Stimulated activated CD8-positive, alpha-beta memory T cell treated with anti-CD3 and anti-CD28 coated beads, Interleukin-12 subunit alpha, Interleukin-12 subunit beta, amount 100 ng/mL, for 4 hours (primary cell): ENCODE data around the gene OR52A1.
"Not testable (repeated sequence)": the region's sequence is repeated elsewhere in the genome, so short reads cannot be mapped to it uniquely, and the experiment has no call there.

Experiments
- DNase-seq: peaks from one replicate; pipeline ENCODE4 v3.0.0-alpha.2; 2020; ENCODE audit warnings: low read depth

OR52A1 gene

GRCh38 chr11:5154657-5155056, at the start of gene OR52A1:
Gene OR52A1, minus strand, starts transcription at chr11:5154757. Its CDS starts 2,388 bp downstream, at chr11:5152369.
- no peak for DNase-seq

DNA sequence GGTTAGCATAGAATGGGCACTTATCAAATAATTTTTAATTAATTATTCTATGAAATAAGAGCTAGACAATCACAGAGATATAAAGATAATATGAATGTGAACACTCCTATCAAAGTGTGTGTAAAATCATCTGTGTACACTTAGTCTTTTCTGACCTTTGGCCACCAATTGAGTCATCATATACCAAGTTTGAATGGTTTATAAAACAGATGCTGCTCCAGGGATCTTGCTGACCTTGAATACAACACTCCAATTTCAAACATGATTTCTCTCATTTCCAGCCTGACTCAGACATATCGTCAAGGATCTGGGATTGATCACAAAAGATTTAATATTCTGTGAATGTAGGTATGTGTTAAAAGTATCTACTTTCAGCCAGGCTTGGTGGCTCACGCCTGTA, 48.8 kb upstream of the OR52A1 start:
- no peak for DNase-seq

DNA sequence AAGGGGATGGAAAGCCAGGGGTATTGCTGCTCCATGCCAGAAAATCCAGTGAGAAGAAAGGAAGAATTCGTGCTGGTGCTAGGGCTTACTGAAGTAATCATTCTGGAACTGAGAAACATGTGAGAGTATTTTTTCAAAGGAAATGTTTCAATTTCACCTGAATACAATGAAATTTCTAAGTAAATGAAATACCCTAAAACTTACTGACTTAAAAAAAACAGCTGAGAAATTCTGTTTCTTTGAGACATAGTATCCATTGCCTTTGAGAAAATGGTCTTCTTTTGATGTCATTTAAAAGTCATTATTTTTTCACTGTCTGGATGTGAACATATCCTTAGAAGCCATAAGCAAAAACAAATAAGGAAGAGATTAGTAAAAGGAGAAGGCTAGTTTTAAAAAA, 46.0 kb upstream of the OR52A1 start, which contains the start of gene OR51V1:
Gene OR51V1 (minus strand): TSS at position 101 of the 400 bp plus-strand sequence. CDS start 0 bp downstream, at position 101.
- no peak for DNase-seq

GRCh38 chr11:5198285-5198684, 43.7 kb upstream of the OR52A1 start:
- DNase-seq: no peak

- no peak for DNase-seq
Observed at GRCh38 chr11:5197536-5197935, 43.0 kb upstream of the OR52A1 start.

DNA sequence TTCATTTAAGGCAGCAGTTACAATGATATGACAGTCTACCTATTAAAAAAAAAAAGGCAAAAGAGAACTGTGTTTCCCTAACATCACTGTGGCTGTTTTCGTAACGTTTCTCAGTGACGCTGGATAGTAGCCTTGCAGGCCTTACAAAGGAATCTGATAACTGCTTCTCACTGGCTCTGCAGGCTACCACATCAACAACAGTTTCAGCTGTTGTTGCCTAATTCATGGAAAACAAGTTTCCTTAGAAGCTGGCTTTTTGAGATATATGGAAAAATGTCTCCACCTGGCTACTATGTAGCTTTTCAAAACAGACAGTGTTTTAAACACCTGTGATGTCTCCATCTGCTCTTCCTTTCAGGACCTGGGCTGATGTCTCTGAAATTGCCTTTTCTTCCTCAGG, 42.2 kb upstream of the OR52A1 start:
- DNase-seq: no peak

DNA sequence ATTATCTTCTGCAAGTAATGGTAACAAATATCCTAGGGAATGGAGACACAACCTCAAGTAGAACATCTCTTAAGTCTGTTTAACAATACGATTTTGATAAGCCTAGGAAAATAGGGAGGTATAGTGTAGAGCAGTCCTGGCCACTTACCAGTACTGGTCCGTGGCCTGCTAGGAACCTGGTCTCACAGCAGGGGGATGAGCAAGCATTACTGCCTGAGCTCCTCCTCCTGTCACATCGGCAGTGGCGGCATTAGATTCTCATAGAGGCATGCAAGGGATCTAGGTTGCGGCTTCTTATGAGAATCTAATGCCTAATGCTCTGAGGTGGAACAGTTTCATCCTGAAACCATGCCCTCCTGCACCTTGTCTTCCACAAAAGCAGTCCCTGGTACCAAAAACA, 41.5 kb upstream of the OR52A1 start:
- no peak for DNase-seq

DNA sequence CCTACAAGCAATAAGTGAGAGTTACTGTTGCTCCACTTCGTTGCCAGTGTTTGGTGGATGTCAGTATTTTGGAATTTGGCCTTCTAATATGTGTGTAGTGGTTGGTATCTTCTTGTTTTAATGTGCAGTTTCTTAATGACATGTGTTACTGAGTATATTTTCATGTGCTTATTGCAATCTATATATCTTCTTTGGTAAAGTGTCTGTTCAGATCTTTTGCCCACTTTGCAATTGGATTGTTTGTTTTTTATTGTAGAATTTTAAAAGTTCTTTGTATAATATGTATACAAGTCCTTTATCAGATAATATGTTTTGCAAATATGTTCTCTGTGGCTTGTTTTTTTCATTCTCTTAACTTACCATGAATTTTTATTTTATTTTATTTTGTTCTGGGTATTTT, 38.2 kb upstream of the OR52A1 start:
- DNase-seq: no peak

DNA sequence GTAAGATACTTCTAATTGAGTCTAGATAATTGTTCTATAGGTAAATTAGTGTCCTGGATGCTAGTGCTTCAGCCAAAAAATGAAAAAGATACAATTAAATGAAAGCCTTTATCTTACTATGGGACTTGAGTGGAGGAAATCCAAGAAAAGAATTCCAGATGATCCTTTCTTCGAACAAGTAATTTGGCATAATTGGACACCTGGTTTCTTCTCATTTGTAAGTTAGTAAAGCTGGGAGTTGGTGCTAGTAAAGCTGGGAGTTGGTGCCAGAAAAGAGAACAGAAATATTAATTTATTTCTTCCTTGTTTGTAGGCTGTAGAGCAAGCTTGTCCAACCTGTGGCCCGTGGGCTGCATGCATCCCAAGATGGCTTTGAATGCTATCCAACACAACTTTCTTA, 33.6 kb upstream of the OR52A1 start:
- DNase-seq: no peak

DNA sequence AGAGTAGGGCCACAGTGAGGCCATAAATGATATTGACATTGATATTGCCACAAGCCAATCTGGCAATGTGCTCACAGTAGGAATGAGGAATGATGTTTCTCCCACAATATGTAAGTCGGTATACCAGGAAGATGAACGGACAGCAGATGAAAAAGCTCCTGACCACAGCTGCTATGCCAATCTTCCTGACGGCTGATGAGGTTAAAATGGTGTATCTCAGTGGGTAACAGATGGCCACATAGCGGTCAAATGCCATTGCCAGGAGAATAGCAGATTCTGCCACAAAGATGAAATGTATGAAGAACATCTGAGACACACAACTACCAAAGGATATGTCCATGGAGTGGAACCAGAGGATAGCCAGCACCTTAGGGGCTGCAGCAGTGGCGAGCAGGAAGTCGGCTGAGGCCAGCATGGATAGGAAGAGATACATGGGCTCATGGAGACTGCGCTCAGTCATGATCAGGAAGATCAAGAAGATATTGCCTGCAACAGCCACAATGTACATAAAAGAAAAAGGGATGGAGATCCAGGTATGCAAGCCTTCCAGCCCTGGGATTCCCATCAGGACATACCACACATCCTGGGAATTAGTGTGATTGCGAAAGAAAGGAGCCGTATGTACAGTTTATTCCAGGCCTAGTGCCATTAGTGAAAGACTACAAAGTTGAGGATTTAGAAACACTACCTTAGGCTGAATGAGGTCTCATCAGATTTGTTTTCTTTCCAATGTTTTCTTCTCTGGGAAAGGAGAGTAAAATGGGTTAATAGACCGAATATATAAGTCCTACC, 23.7 kb upstream of the OR52A1 start:
- DNase-seq: no peak

DNA sequence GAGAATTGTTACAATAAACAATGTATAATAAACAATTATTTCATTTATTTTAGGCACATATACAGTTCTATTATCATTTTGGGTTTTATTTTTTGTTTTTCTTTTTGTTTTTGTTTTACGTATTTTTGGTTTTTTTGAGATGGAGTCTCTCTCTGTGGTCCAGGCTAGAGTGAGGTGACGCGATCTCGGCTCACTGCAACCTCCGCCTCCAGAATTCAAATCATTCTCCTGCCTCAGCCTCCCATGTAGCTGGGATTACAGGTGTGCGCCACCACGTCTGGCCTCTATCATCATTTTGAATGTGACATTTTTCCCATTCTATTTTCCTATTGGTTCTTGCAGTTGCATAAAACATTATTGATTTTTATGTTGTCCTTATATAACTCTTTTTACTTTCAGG, 20.4 kb upstream of the OR52A1 start:
- DNase-seq: no peak

DNA sequence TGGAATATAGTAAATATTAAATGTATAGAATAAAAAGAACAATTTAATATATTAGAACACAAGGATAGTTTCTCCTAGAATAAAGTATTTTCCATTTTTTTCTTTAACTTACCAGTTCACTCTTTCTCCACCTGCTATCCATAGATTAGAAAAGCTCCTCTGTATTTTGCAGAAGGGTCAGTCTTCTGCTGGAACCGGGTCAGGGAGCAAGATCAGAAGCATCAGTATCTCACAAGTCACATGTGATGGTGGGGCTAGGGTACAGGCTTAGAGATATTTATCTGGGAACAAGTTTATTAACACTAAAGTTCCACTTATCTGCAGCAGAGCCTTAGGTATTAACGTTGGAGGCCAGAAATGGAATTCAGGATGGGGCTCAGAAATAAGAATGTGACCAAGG, 17.3 kb upstream of the OR52A1 start:
- DNase-seq: no peak

DNA sequence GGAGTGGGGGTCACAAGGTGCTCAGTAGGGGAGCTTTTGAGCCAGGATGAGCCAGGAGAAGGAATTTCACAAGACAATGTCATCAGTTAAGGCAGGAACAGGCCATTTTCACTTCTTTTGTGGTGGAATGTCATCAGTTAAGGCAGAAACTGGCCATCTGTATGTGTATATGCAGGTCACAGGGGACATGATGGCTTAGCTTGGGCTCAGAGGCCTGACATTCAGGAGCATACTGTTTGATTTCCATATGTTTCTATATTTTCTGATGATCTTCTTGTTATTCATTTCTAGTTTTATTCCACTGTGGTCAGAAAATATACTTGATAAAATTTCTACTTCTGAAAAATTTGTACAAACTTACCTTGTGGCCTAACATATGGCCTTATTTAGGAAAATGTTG, 11.3 kb upstream of the OR52A1 start:
- not testable (repeated sequence) for DNase-seq

GRCh38 chr11:5164807-5165206, 10.2 kb upstream of the OR52A1 start:
- not testable (repeated sequence) for DNase-seq

GRCh38 chr11:5161045-5161444, 6.5 kb upstream of the OR52A1 start:
- DNase-seq: not testable (repeated sequence)

- DNase-seq: not testable (repeated sequence)
Observed at GRCh38 chr11:5160217-5160616, 5.7 kb upstream of the OR52A1 start.

GRCh38 chr11:5159806-5160205, 5.2 kb upstream of the OR52A1 start:
- DNase-seq: no peak

DNA sequence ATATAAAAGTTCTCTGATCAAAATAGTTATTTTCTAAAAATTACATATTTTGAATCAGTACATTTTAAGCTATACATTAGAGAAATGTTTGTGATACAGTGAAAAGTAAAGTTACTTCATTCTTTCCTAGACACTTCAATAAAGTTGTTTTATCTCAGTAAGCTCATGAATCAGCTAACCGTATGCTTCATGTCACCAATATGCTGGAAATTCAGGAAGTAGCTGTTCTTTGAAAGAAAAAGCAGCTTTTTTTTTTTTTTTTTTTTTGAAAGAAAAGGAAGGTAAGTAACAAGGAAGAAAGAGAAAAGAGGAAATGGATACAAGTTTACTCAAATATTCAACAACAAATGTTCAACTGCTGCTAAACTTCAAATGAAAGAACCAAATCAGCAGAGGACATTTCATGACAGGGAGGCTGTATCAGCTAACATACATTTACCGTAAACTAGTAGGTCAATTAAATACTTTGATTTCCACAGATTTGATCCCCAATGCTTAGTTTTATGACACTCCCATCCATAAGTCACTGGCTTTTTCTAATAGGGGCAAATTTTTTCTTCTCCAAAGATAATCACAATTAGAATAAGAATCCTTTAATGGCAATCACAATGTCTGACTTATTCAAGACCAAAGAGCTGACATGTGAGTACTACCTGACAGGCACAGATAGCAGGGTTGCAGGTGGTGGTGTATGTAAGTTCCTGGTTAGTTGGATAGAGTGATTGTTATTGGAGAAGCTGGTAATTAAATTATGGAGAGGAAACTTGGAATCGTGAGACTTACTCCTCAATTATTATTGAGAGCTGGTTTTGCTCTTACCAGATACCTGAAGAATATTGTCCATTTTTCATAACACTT, 754 bp downstream of the OR52A1 start:
- no peak for DNase-seq

- DNase-seq: no peak
Observed at GRCh38 chr11:5151713-5152153, 2.8 kb downstream of the OR52A1 start.

GRCh38 chr11:5144206-5144605, 10.4 kb downstream of the OR52A1 start:
- not testable (repeated sequence) for DNase-seq

- DNase-seq: no peak
Observed at GRCh38 chr11:5137996-5138395, 16.6 kb downstream of the OR52A1 start, which contains the start of gene OR52A5. Gene OR52A5, minus strand, starts transcription at chr11:5138356. Its CDS starts 5,714 bp downstream, at chr11:5132642.

DNA sequence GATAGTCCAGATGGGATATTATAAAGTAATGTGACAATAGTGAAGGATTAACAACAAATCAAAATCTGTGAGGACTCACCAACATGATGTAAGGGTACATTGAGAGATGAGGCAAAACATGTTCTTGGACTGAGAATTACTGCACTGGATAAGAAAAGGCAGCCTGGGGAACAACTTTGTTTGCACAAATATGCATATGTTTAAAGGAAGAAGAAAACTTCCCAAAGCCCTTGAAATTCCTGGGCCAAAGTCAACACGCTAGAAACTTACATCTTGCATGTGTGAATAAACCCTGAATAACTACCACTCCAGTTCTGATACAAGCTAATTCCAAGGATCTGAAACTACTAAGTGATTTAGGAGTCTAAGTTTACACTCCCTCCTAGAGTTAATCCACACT, 17.5 kb downstream of the OR52A1 start:
- DNase-seq: no peak

DNA sequence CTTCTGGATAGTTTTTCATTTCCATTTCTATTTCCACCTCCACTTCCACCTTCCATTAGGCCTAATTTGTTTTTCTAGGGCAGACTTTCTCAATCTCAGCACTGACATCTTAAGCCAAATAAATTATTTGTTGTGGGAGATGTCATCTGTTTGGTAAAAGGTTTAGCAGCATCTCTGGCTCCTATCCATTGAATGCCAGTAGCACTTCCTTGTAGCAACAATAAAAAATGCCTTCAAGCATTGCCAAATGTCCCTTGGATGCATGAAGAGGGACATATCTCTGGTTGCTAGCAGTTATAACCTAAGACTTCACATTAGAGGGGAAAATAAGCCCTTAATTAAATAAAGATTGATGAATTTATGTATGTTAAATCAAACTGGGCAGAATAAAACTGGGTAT, 18.3 kb downstream of the OR52A1 start:
- DNase-seq: no peak
